22Rv1 (cell line): ENCODE data around the gene BRS3.
"Not testable (repeated sequence)": the region's sequence is repeated elsewhere in the genome, so short reads cannot be mapped to it uniquely, and the experiment has no call there.

Experiments
- H3K27ac ChIP-seq: fragments of 450-650 bp; 2 replicates; pipeline ENCODE4 v1.5.1; 2017
- CTCF ChIP-seq: fragments of 450-650 bp; IDR thresholded peaks from 2 replicates; pipeline ENCODE4 v1.5.1; 2017; ENCODE audit warnings: mild to moderate bottlenecking
- ZFX ChIP-seq: fragments of 450-650 bp; IDR thresholded peaks from 2 replicates; pipeline ENCODE4 v1.6.1; 2017; ENCODE audit warnings: antibody characterized with exemption, borderline replicate concordance

BRS3 gene

GRCh38 chrX:136487647-136488046, at the start of gene BRS3:
BRS3 (plus strand) TSS chrX:136487947; CDS start chrX:136488115, 168 bp downstream.
- TF ChIP-seq CTCF (no peak), ZFX (no peak)

GRCh38 chrX:136438192-136438591, 49.6 kb upstream of the BRS3 start:
- TF ChIP-seq ZFX: no peak
- no peak for TF ChIP-seq CTCF
- H3K27ac ChIP-seq: no peak overlapping the region

More at GRCh38 chrX:136487647-136488046, at the start of gene BRS3:
- no peak within 1 kb of the TSS for H3K27ac ChIP-seq

- not testable (repeated sequence) for H3K27ac ChIP-seq
Measured at GRCh38 chrX:136445674-136446073, 42.1 kb upstream of the BRS3 start.

- no peak overlapping the region for H3K27ac ChIP-seq
- TF ChIP-seq CTCF: no peak
- TF ChIP-seq ZFX: no peak
Measured at GRCh38 chrX:136446208-136446607, 41.5 kb upstream of the BRS3 start.

- no peak for TF ChIP-seq CTCF
- TF ChIP-seq ZFX: no peak
- H3K27ac ChIP-seq: no peak overlapping the region
Measured at GRCh38 chrX:136447308-136447707, 40.4 kb upstream of the BRS3 start.

GRCh38 chrX:136447968-136448367, 39.8 kb upstream of the BRS3 start:
- no peak for TF ChIP-seq ZFX
- no peak for TF ChIP-seq CTCF

GRCh38 chrX:136450050-136450830, 37.5 kb upstream of the BRS3 start:
- H3K27ac ChIP-seq: no peak overlapping the region
- TF ChIP-seq ZFX: no peak
- no peak for TF ChIP-seq CTCF

More at GRCh38 chrX:136447968-136448367, 39.8 kb upstream of the BRS3 start:
- H3K27ac ChIP-seq: no peak overlapping the region
